ENCODE data around the gene VTI1B. TPM values are rescaled to one million over a fixed set of nuclear protein-coding genes. Genes with fewer than 3 reads are reported as not detected.
"Not testable (repeated sequence)": the region's sequence is repeated elsewhere in the genome, so short reads cannot be mapped to it uniquely, and the experiment has no call there.

The VTI1B gene
- total RNA-seq, 5 donors from 2014 or later (not counting 1 experiment from before 2014, with no cell fraction given) = 41.6 to 66.9 (median 54.7) TPM

GRCh38 chr14:67609642-67610310, 64.7 kb downstream of the VTI1B start:
- H3K27ac Mint-ChIP-seq = no peak overlapping the region
- ATAC-seq (replicated peaks in 1 of 4) (no peak), DNase-seq (no peak)
- POLR2A ChIA-PET = no interaction called here
- Histone ChIP-seq H3K9me3 (no peaks in the 10 kb centered on the region), H3K36me3 (ENCODE audit: control insufficient read depth in 2 of 2, extremely low read depth in 1 of 2, insufficient read depth in 1 of 2, low read length in 1 of 2) (no peaks in the 10 kb centered on the region), H3K4me1 (ENCODE audit: control insufficient read depth in 1 of 2, extremely low read depth in 1 of 2, insufficient read depth in 2 of 2, low read length in 2 of 2) (no peaks in the 10 kb centered on the region), H3K27me3 (replicated peaks in 1 of 2; ENCODE audit: control insufficient read depth in 2 of 2, extremely low read depth in 1 of 2, insufficient read depth in 2 of 2, low read length in 1 of 2) (peaks cover 0 to 8% of the 10 kb centered on the region in 2 experiments), H3K27ac (ENCODE audit: low read length) (no peak overlapping the region), H3K4me3 (ENCODE audit: control insufficient read depth in 1 of 2, extremely low read depth in 1 of 2, low read length in 1 of 2) (no peak overlapping the region)
- no peaks in the 10 kb centered on the region for H3K4me1 Mint-ChIP-seq
- CTCF ChIA-PET = interaction anchor here in 1 of 2 donors (0.6 kb wide), 1 partner anchor 38 kb away, joined by 3 read pairs; no protein-coding TSS in a partner anchor
- no peaks in the 10 kb centered on the region for H3K36me3 Mint-ChIP-seq
- WGBS (ENCODE audit: insufficient coverage) = 78% methylated on average over 6 of the region's 10 CpGs
- H3K9me3 Mint-ChIP-seq = no peaks in the 10 kb centered on the region
- H3K4me3 Mint-ChIP-seq = no peak overlapping the region
- peaks cover 3 to 13% of the 10 kb centered on the region in 2 donors for H3K27me3 Mint-ChIP-seq

GRCh38 chr14:67607646-67608045, 66.8 kb downstream of the VTI1B start:
- no peak overlapping the region for H3K27ac ChIP-seq (ENCODE audit: low read length)
- 100% methylated on average over 2 of the region's 5 CpGs for WGBS (ENCODE audit: insufficient coverage)
- ATAC-seq (replicated peaks in 1 of 4) (no peak), DNase-seq (no peak)
- H3K27ac Mint-ChIP-seq = no peak overlapping the region
- H3K4me1 Mint-ChIP-seq = peaks cover 0 to 2% (median 0%) of the 10 kb centered on the region in 3 donors
- no peaks in the 10 kb centered on the region for H3K9me3 ChIP-seq
- no peak overlapping the region for H3K4me3 ChIP-seq (ENCODE audit: control insufficient read depth in 1 of 2, extremely low read depth in 1 of 2, low read length in 1 of 2)
- ChIA-PET POLR2A (no interaction called here), CTCF (no interaction called here)
- H3K27me3 ChIP-seq (replicated peaks in 1 of 2; ENCODE audit: control insufficient read depth in 2 of 2, extremely low read depth in 1 of 2, insufficient read depth in 2 of 2, low read length in 1 of 2) = peaks cover 0 to 8% of the 10 kb centered on the region in 2 experiments
- H3K27me3 Mint-ChIP-seq = peaks cover 3 to 10% of the 10 kb centered on the region in 2 donors
- no peaks in the 10 kb centered on the region for H3K36me3 Mint-ChIP-seq
- H3K9me3 Mint-ChIP-seq = no peaks in the 10 kb centered on the region
- no peak overlapping the region for H3K4me3 Mint-ChIP-seq
- no peaks in the 10 kb centered on the region for H3K4me1 ChIP-seq (ENCODE audit: control insufficient read depth in 1 of 2, extremely low read depth in 1 of 2, insufficient read depth in 2 of 2, low read length in 2 of 2)
- no peaks in the 10 kb centered on the region for H3K36me3 ChIP-seq (ENCODE audit: control insufficient read depth in 2 of 2, extremely low read depth in 1 of 2, insufficient read depth in 1 of 2, low read length in 1 of 2)

- ChIA-PET CTCF (interaction anchor here in 1 of 2 donors (1.5 kb wide), 1 partner anchor 15 kb away, joined by 3 read pairs; no protein-coding TSS in a partner anchor), POLR2A (no interaction called here)
- Histone ChIP-seq H3K9me3 (no peaks in the 10 kb centered on the region), H3K27me3 (replicated peaks in 1 of 2; ENCODE audit: control insufficient read depth in 2 of 2, extremely low read depth in 1 of 2, insufficient read depth in 2 of 2, low read length in 1 of 2) (no peaks in the 10 kb centered on the region), H3K27ac (ENCODE audit: low read length) (no peak overlapping the region), H3K4me1 (ENCODE audit: control insufficient read depth in 1 of 2, extremely low read depth in 1 of 2, insufficient read depth in 2 of 2, low read length in 2 of 2) (peaks cover 10 to 14% of the 10 kb centered on the region in 2 experiments), H3K36me3 (ENCODE audit: control insufficient read depth in 2 of 2, extremely low read depth in 1 of 2, insufficient read depth in 1 of 2, low read length in 1 of 2) (no peaks in the 10 kb centered on the region), H3K4me3 (ENCODE audit: control insufficient read depth in 1 of 2, extremely low read depth in 1 of 2, low read length in 1 of 2) (no peak overlapping the region)
- H3K36me3 Mint-ChIP-seq = peaks cover 3% of the 10 kb centered on the region
- ATAC-seq (replicated peaks in 1 of 4) = no peak
- H3K27ac Mint-ChIP-seq = no peak overlapping the region
- no peak for DNase-seq
- H3K9me3 Mint-ChIP-seq = no peaks in the 10 kb centered on the region
- WGBS (ENCODE audit: insufficient coverage) = no CpG with 5 or more reads among the region's 5 CpGs
- peaks cover 15 to 29% (median 23%) of the 10 kb centered on the region in 3 donors for H3K4me1 Mint-ChIP-seq
- H3K4me3 Mint-ChIP-seq = no peak overlapping the region
- H3K27me3 Mint-ChIP-seq = no peaks in the 10 kb centered on the region
Observed at GRCh38 chr14:67602995-67603545, 71.4 kb downstream of the VTI1B start.

- DNase-seq (no peak), ATAC-seq (replicated peaks in 1 of 4) (no peak)
- no peak overlapping the region for H3K27ac Mint-ChIP-seq
- WGBS (ENCODE audit: insufficient coverage) = no CpG with 5 or more reads among the region's 7 CpGs
- peaks cover 25 to 37% (median 32%) of the 10 kb centered on the region in 3 donors for H3K4me1 Mint-ChIP-seq
- H3K4me1 ChIP-seq (ENCODE audit: control insufficient read depth in 1 of 2, extremely low read depth in 1 of 2, insufficient read depth in 2 of 2, low read length in 2 of 2) = peaks cover 11 to 14% of the 10 kb centered on the region in 2 experiments
- no peak overlapping the region for H3K27ac ChIP-seq (ENCODE audit: low read length)
- H3K4me3 ChIP-seq (ENCODE audit: control insufficient read depth in 1 of 2, extremely low read depth in 1 of 2, low read length in 1 of 2) = no peak overlapping the region
- H3K4me3 Mint-ChIP-seq = peak overlapping the region in 1 of 3 donors; percentile 43
- POLR2A ChIA-PET = no interaction called here
- H3K36me3 Mint-ChIP-seq = peaks cover 3% of the 10 kb centered on the region
- H3K9me3 ChIP-seq = no peaks in the 10 kb centered on the region
- H3K36me3 ChIP-seq (ENCODE audit: control insufficient read depth in 2 of 2, extremely low read depth in 1 of 2, insufficient read depth in 1 of 2, low read length in 1 of 2) = no peaks in the 10 kb centered on the region
- H3K27me3 ChIP-seq (replicated peaks in 1 of 2; ENCODE audit: control insufficient read depth in 2 of 2, extremely low read depth in 1 of 2, insufficient read depth in 2 of 2, low read length in 1 of 2) = no peaks in the 10 kb centered on the region
- H3K9me3 Mint-ChIP-seq = no peaks in the 10 kb centered on the region
- H3K27me3 Mint-ChIP-seq = no peaks in the 10 kb centered on the region
- CTCF ChIA-PET = interaction anchor here in 1 of 2 donors (1.5 kb wide), 1 partner anchor 16 kb away, joined by 3 read pairs; no protein-coding TSS in a partner anchor
Observed at GRCh38 chr14:67602076-67602475, 72.4 kb downstream of the VTI1B start.

- 94% methylated on average over 15 of the region's 21 CpGs for WGBS (ENCODE audit: insufficient coverage)
- Mint-ChIP-seq H3K27ac (peak overlapping the region; percentile 80 to 95), H3K4me3 (peak overlapping the region; percentile 87 to 98 (median 98)), H3K4me1 (peaks cover 33 to 48% (median 44%) of the 10 kb centered on the region in 3 donors)
- not testable (repeated sequence) for DNase-seq; H3K36me3 ChIP-seq (ENCODE audit: control insufficient read depth in 2 of 2, extremely low read depth in 1 of 2, insufficient read depth in 1 of 2, low read length in 1 of 2); H3K27me3 ChIP-seq (replicated peaks in 1 of 2; ENCODE audit: control insufficient read depth in 2 of 2, extremely low read depth in 1 of 2, insufficient read depth in 2 of 2, low read length in 1 of 2); H3K27me3 Mint-ChIP-seq; H3K36me3 Mint-ChIP-seq; ATAC-seq (replicated peaks in 1 of 4); H3K9me3 ChIP-seq; H3K9me3 Mint-ChIP-seq
- ChIA-PET CTCF (interaction anchor here (0.5 to 3.2 kb wide), 17 partner anchors 9 to 241 kb away, joined by 3 to 27 read pairs (median 5); partner anchors contain the start of genes ARG2 (in 1 of the 2), ATP6V1D (in 1 of the 2), RDH11 (in 1 of the 2) and RDH12 (in 1 of the 2)), POLR2A (interaction anchor here (0.5 to 1.8 kb wide), 11 partner anchors 19 to 1810 kb away, joined by 3 to 9 read pairs (median 4); partner anchors contain the start of gene ARG2 (in 1 of the 2))
- peaks cover 11 to 14% of the 10 kb centered on the region in 2 experiments for H3K4me1 ChIP-seq (ENCODE audit: control insufficient read depth in 1 of 2, extremely low read depth in 1 of 2, insufficient read depth in 2 of 2, low read length in 2 of 2)
- H3K4me3 ChIP-seq (ENCODE audit: control insufficient read depth in 1 of 2, extremely low read depth in 1 of 2, low read length in 1 of 2) = peak overlapping the region; percentile 29 to 88
- peak overlapping the region; percentile 87 for H3K27ac ChIP-seq (ENCODE audit: low read length)
Observed at GRCh38 chr14:67600562-67600974, 73.9 kb downstream of the VTI1B start.

Measured in T-cell (primary cell).